ENCODE data around the gene ANP32E. TPM values are rescaled to one million over a fixed set of nuclear protein-coding genes. Genes with fewer than 3 reads are reported as not detected.

The ANP32E gene
- total RNA-seq (15.9 TPM), polyA plus RNA-seq (ENCODE audit: insufficient read depth in 1 of 8, insufficient read length in 8 of 8, low replicate concordance in 1 of 8) (10 to 100 TPM; 34.0 to 57.5 (median 49.1) TPM)
- long read RNA-seq, donor 1, transcript ANP32E-208 (7 exons, 3,451 nt), result major isoform, 8 of 48 reads
- long read RNA-seq, donor 1, partial matches to known transcripts, result 24 of 48 reads
- long read RNA-seq, donor 1, other reads (novel, unspliced or antisense), result 16 of 48 reads
- long read RNA-seq, donor 2, transcript ANP32E-208 (7 exons, 3,451 nt), result major isoform, 5 of 5 reads
- long read RNA-seq, donor 2, partial matches to known transcripts, result 0 of 5 reads
- long read RNA-seq, donor 2, other reads (novel, unspliced or antisense), result 0 of 5 reads
- long read RNA-seq, donor 3, transcript ANP32E-208 (7 exons, 3,451 nt), result major isoform, 13 of 13 reads
- long read RNA-seq, donor 3, partial matches to known transcripts, result 0 of 13 reads
- long read RNA-seq, donor 3, other reads (novel, unspliced or antisense), result 0 of 13 reads
- long read RNA-seq, donor 4, partial matches to known transcripts, result 0 of 4 reads
- long read RNA-seq, donor 4, other reads (novel, unspliced or antisense), result 0 of 4 reads
- long read RNA-seq, donor 5, transcript ANP32E-208 (7 exons, 3,451 nt), result major isoform, 35 of 45 reads
- long read RNA-seq, donor 5, partial matches to known transcripts, result 9 of 45 reads
- long read RNA-seq, donor 5, other reads (novel, unspliced or antisense), result 0 of 45 reads
- long read RNA-seq, donor 6, transcript ANP32E-208 (7 exons, 3,451 nt), result major isoform, 14 of 14 reads
- long read RNA-seq, donor 6, partial matches to known transcripts, result 0 of 14 reads
- long read RNA-seq, donor 6, other reads (novel, unspliced or antisense), result 0 of 14 reads
- long read RNA-seq, donor 7, transcript ANP32E-208 (7 exons, 3,451 nt), result major isoform, 15 of 32 reads
- long read RNA-seq, donor 7, partial matches to known transcripts, result 17 of 32 reads
- long read RNA-seq, donor 7, other reads (novel, unspliced or antisense), result 0 of 32 reads
- long read RNA-seq, donor 8, transcript ANP32E-208 (7 exons, 3,451 nt), result major isoform, 18 of 18 reads
- long read RNA-seq, donor 8, partial matches to known transcripts, result 0 of 18 reads
- long read RNA-seq, donor 8, other reads (novel, unspliced or antisense), result 0 of 18 reads
- long read RNA-seq, donor 9, partial matches to known transcripts, result 0 of 4 reads
- long read RNA-seq, donor 9, other reads (novel, unspliced or antisense), result 0 of 4 reads
- long read RNA-seq, donor 10, transcript ANP32E-208 (7 exons, 3,451 nt), result major isoform, 21 of 418 reads
- long read RNA-seq, donor 10, partial matches to known transcripts, result 213 of 418 reads
- long read RNA-seq, donor 10, other reads (novel, unspliced or antisense), result 184 of 418 reads
- long read RNA-seq, donor 11, transcript ANP32E-208 (7 exons, 3,451 nt), result major isoform, 9 of 15 reads
- long read RNA-seq, donor 11, partial matches to known transcripts, result 6 of 15 reads
- long read RNA-seq, donor 11, other reads (novel, unspliced or antisense), result 0 of 15 reads

GRCh38 chr1:150235852-150236613 lies at the start of gene ANP32E:
TSS of gene ANP32E (minus strand) at chr1:150236112. CDS start at chr1:150235786, 326 bp downstream.
- H3K27ac ChIP-seq (ENCODE audit: low read length), result peak within 1 kb of the TSS; percentile 98
- peaks cover 2% of the 10 kb centered on the region for H3K4me1 ChIP-seq (ENCODE audit: control insufficient read depth, insufficient read depth, low read length)
- H3K36me3 ChIP-seq (ENCODE audit: control insufficient read depth, insufficient read depth, low read length), result no peaks in the 10 kb centered on the region
- H3K4me3 ChIP-seq (ENCODE audit: low read length), result peak within 1 kb of the TSS; percentile 72
- 3% methylated on average over 8 of the region's 33 CpGs for WGBS (ENCODE audit: insufficient coverage)
- H3K27me3 ChIP-seq (ENCODE audit: control insufficient read depth, insufficient read depth, low read length), result no peaks in the 10 kb centered on the region
- no peaks in the 10 kb centered on the region for H3K9me3 ChIP-seq (replicated peaks; ENCODE audit: control insufficient read depth, low read depth, low read length)
- DNase-seq, result peak; percentile 100

GRCh38 chr1:150283260-150283659 lies 47.3 kb upstream of the ANP32E start:
- peaks cover 8% of the 10 kb centered on the region for H3K27me3 ChIP-seq (ENCODE audit: control insufficient read depth, insufficient read depth, low read length)
- peaks cover 22% of the 10 kb centered on the region for H3K4me1 ChIP-seq (ENCODE audit: control insufficient read depth, insufficient read depth, low read length)
- DNase-seq, result no peak
- no peaks in the 10 kb centered on the region for H3K9me3 ChIP-seq (replicated peaks; ENCODE audit: control insufficient read depth, low read depth, low read length)
- WGBS (ENCODE audit: insufficient coverage), result 80% methylated on average over 4 of the region's 12 CpGs
- peaks cover 7% of the 10 kb centered on the region for H3K36me3 ChIP-seq (ENCODE audit: control insufficient read depth, insufficient read depth, low read length)
- H3K27ac ChIP-seq (ENCODE audit: low read length), result no peak overlapping the region
- peak overlapping the region; percentile 49 for H3K4me3 ChIP-seq (ENCODE audit: low read length)

- Histone ChIP-seq H3K9me3 (replicated peaks; ENCODE audit: control insufficient read depth, low read depth, low read length) (no peaks in the 10 kb centered on the region), H3K27me3 (ENCODE audit: control insufficient read depth, insufficient read depth, low read length) (peaks cover 8% of the 10 kb centered on the region), H3K36me3 (ENCODE audit: control insufficient read depth, insufficient read depth, low read length) (peaks cover 7% of the 10 kb centered on the region), H3K4me1 (ENCODE audit: control insufficient read depth, insufficient read depth, low read length) (peaks cover 22% of the 10 kb centered on the region), H3K27ac (ENCODE audit: low read length) (peak overlapping the region; percentile 8), H3K4me3 (ENCODE audit: low read length) (peak overlapping the region; percentile 49)
- WGBS (ENCODE audit: insufficient coverage), result under 1% methylated on average over 21 of the region's 21 CpGs
- no peak for DNase-seq
These were observed 46.6 kb upstream of the ANP32E start for GRCh38 chr1:150282558-150282958.

GRCh38 chr1:150281758-150282557 lies 46.0 kb upstream of the ANP32E start, which contains the start of gene CIART:
TSS of gene CIART (plus strand) at chr1:150282554. CDS start at chr1:150283268, 714 bp downstream.
- Histone ChIP-seq H3K36me3 (ENCODE audit: control insufficient read depth, insufficient read depth, low read length) (peaks cover 7% of the 10 kb centered on the region), H3K4me1 (ENCODE audit: control insufficient read depth, insufficient read depth, low read length) (peaks cover 22% of the 10 kb centered on the region), H3K27ac (ENCODE audit: low read length) (peak within 1 kb of the TSS; percentile 79), H3K27me3 (ENCODE audit: control insufficient read depth, insufficient read depth, low read length) (peaks cover 8% of the 10 kb centered on the region), H3K4me3 (ENCODE audit: low read length) (peak within 1 kb of the TSS; percentile 49), H3K9me3 (replicated peaks; ENCODE audit: control insufficient read depth, low read depth, low read length) (no peaks in the 10 kb centered on the region)
- WGBS (ENCODE audit: insufficient coverage), result under 1% methylated on average over 28 of the region's 46 CpGs
- peak; percentile 99 for DNase-seq

GRCh38 chr1:150281221-150281757 lies 45.4 kb upstream of the ANP32E start:
- H3K27me3 ChIP-seq (ENCODE audit: control insufficient read depth, insufficient read depth, low read length), result peaks cover 8% of the 10 kb centered on the region
- WGBS (ENCODE audit: insufficient coverage), result 4% methylated on average over 11 of the region's 15 CpGs

GRCh38 chr1:150280138-150280707 lies 44.3 kb upstream of the ANP32E start:
- H3K27ac ChIP-seq (ENCODE audit: low read length), result no peak overlapping the region
- H3K4me1 ChIP-seq (ENCODE audit: control insufficient read depth, insufficient read depth, low read length), result peaks cover 22% of the 10 kb centered on the region
- H3K4me3 ChIP-seq (ENCODE audit: low read length), result no peak overlapping the region
- peaks cover 8% of the 10 kb centered on the region for H3K27me3 ChIP-seq (ENCODE audit: control insufficient read depth, insufficient read depth, low read length)
- H3K9me3 ChIP-seq (replicated peaks; ENCODE audit: control insufficient read depth, low read depth, low read length), result no peaks in the 10 kb centered on the region
- DNase-seq, result no peak
- H3K36me3 ChIP-seq (ENCODE audit: control insufficient read depth, insufficient read depth, low read length), result peaks cover 7% of the 10 kb centered on the region
- 86% methylated on average over 4 of the region's 6 CpGs for WGBS (ENCODE audit: insufficient coverage)

More at GRCh38 chr1:150281221-150281757, 45.4 kb upstream of the ANP32E start:
- H3K4me1 ChIP-seq (ENCODE audit: control insufficient read depth, insufficient read depth, low read length), result peaks cover 22% of the 10 kb centered on the region
- H3K27ac ChIP-seq (ENCODE audit: low read length), result peak overlapping the region; percentile 79
- H3K36me3 ChIP-seq (ENCODE audit: control insufficient read depth, insufficient read depth, low read length), result peaks cover 7% of the 10 kb centered on the region
- peak; percentile 80 for DNase-seq
- peak overlapping the region; percentile 49 for H3K4me3 ChIP-seq (ENCODE audit: low read length)
- no peaks in the 10 kb centered on the region for H3K9me3 ChIP-seq (replicated peaks; ENCODE audit: control insufficient read depth, low read depth, low read length)

GRCh38 chr1:150273311-150273710 lies 37.4 kb upstream of the ANP32E start:
- peak overlapping the region; percentile 84 for H3K27ac ChIP-seq (ENCODE audit: low read length)
- DNase-seq, result no peak
- no peaks in the 10 kb centered on the region for H3K27me3 ChIP-seq (ENCODE audit: control insufficient read depth, insufficient read depth, low read length)
- H3K36me3 ChIP-seq (ENCODE audit: control insufficient read depth, insufficient read depth, low read length), result no peaks in the 10 kb centered on the region
- no CpG with 5 or more reads among the region's 1 CpG for whole genome bisulfite sequencing (ENCODE audit: insufficient coverage)
- no peaks in the 10 kb centered on the region for H3K9me3 ChIP-seq (replicated peaks; ENCODE audit: control insufficient read depth, low read depth, low read length)
- H3K4me3 ChIP-seq (ENCODE audit: low read length), result peak overlapping the region; percentile 47
- peaks cover 25% of the 10 kb centered on the region for H3K4me1 ChIP-seq (ENCODE audit: control insufficient read depth, insufficient read depth, low read length)

All from muscle of leg (tissue), 16 donors.